ACHN (cell line): Measurements from ENCODE around the gene FAM171A2.
"Not testable (repeated sequence)": the region's sequence is repeated elsewhere in the genome, so short reads cannot be mapped to it uniquely, and the experiment has no call there.

Source experiments
- DNase-seq: peaks from one replicate; pipeline ENCODE4 v3.0.0-alpha.2; 2015
- in situ Hi-C: cut with HindIII; loops from 2 replicates; pipeline ENCODE4 v1.10.0; 2017; ENCODE audit warnings: low sequenced_read_pairs, low pct_ligation_motif_present, low pct_unique_long_range_greater_than_20kb

Gene FAM171A2

GRCh38 chr17:44363613-44364159, at the start of gene FAM171A2:
TSS of gene FAM171A2 (minus strand) at chr17:44363853. CDS start at chr17:44363714, 139 bp downstream.
- peak; percentile 67 for DNase-seq
- in situ Hi-C loops, result no loop called here

- DNase-seq, result no peak
- in situ Hi-C loops, result no loop called here
Measured at GRCh38 chr17:44409309-44410028, 45.8 kb upstream of the FAM171A2 start.

- no peak for DNase-seq
- in situ Hi-C loops, result no loop called here
Measured at GRCh38 chr17:44408786-44409185, 45.1 kb upstream of the FAM171A2 start.

- DNase-seq, result no peak
- in situ Hi-C loops, result no loop called here
Measured at GRCh38 chr17:44402564-44403172, 39.0 kb upstream of the FAM171A2 start.

- DNase-seq, result peak; percentile 44
- in situ Hi-C loops, result no loop called here
Measured at GRCh38 chr17:44400226-44400847, 36.7 kb upstream of the FAM171A2 start.

- in situ Hi-C loops, result no loop called here
- no peak for DNase-seq
Measured at GRCh38 chr17:44398692-44399691, 35.3 kb upstream of the FAM171A2 start.

GRCh38 chr17:44397479-44398440, 34.1 kb upstream of the FAM171A2 start:
- DNase-seq, result no peak
- in situ Hi-C loops, result no loop called here

GRCh38 chr17:44396946-44397345, 33.3 kb upstream of the FAM171A2 start:
- no peak for DNase-seq
- in situ Hi-C loops, result no loop called here

- in situ Hi-C loops, result no loop called here
- DNase-seq, result no peak
Measured at GRCh38 chr17:44394833-44395232, 31.2 kb upstream of the FAM171A2 start.

GRCh38 chr17:44394112-44394511, 30.5 kb upstream of the FAM171A2 start:
- DNase-seq, in situ Hi-C loops: not testable (repeated sequence)

GRCh38 chr17:44390250-44390870, 26.7 kb upstream of the FAM171A2 start:
- in situ Hi-C loops, result no loop called here

GRCh38 chr17:44389723-44390202, 26.1 kb upstream of the FAM171A2 start:
- in situ Hi-C loops, result no loop called here
- no peak for DNase-seq

More at GRCh38 chr17:44390250-44390870, 26.7 kb upstream of the FAM171A2 start:
- DNase-seq, result no peak

GRCh38 chr17:44389281-44389680, 25.6 kb upstream of the FAM171A2 start, which contains the start of gene ITGA2B:
TSS of gene ITGA2B (minus strand) at chr17:44389649. CDS start at chr17:44389473, 176 bp downstream.
- DNase-seq, result no peak
- in situ Hi-C loops, result no loop called here

GRCh38 chr17:44387804-44388203, 24.2 kb upstream of the FAM171A2 start:
- in situ Hi-C loops, result no loop called here
- no peak for DNase-seq

GRCh38 chr17:44386182-44386525, 22.5 kb upstream of the FAM171A2 start:
- DNase-seq, result no peak

GRCh38 chr17:44385287-44386181, 21.9 kb upstream of the FAM171A2 start:
- in situ Hi-C loops, result no loop called here
- DNase-seq, result peak; percentile 77

More at GRCh38 chr17:44386182-44386525, 22.5 kb upstream of the FAM171A2 start:
- in situ Hi-C loops, result no loop called here
